Activated CD4-positive, CD25-positive, alpha-beta regulatory T cell treated with anti-CD3 and anti-CD28 coated beads, Interleukin-2, amount 50 U/mL, for 16 hours (primary cell): ENCODE results near the gene PPP2R3A.
"Not testable (repeated sequence)": the region's sequence is repeated elsewhere in the genome, so short reads cannot be mapped to it uniquely, and the experiment has no call there.

Source experiments
- DNase-seq: peaks from one replicate; pipeline ENCODE4 v3.0.0-alpha.2; 2020; ENCODE audit warnings: low read depth, low spot score

PPP2R3A gene

DNA sequence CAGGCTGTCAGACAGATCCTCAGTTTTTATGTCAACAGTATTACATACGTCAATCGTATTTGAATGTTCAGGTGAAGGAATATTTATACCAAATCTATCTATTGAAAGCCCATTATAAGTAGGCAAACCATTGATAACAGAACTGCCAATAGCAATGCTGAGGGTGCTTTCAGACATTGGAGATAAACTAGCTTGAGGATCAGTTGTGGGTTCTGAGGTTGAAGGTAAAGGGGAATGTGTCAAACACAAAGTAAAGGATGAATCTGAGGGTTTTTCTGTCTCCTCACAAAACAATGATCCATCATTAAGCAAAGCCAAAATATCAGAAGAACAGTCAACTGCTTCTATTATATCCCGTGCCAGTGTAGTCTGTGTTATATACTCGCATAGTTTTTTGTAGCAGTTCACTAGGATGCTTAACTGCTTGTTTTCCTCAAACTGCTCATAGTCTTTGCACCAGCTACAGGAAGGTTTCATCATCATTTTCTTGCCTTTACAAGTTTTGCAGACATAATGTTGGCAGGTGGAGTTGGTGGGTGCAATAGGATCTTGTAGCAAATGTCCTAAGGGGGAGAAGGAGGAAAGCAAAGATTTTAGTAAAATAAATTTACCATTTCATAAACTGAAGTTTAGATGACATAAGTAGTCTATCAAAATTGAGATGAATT lies 186.8 kb downstream of the PPP2R3A start:
- DNase-seq, result no peak

DNA sequence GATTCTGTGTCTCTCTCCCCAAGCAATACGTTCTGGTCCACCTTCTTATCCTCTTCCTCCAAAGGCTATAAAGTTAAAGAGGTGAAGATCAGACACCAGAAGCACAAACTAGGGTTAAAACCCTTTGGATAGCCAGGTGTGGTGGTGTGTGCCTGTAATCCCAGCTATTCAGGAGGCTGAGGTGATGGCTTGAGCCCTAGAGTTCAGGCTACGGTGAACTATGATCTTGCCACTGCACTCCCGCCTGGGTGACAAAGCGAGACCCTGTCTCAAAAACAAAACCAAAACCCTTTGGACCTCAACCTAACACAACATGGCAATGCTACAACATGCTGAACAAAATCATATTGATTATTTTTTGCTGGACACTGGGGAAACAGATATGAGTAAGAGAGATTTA lies 187.4 kb downstream of the PPP2R3A start:
- DNase-seq, result no peak

DNA sequence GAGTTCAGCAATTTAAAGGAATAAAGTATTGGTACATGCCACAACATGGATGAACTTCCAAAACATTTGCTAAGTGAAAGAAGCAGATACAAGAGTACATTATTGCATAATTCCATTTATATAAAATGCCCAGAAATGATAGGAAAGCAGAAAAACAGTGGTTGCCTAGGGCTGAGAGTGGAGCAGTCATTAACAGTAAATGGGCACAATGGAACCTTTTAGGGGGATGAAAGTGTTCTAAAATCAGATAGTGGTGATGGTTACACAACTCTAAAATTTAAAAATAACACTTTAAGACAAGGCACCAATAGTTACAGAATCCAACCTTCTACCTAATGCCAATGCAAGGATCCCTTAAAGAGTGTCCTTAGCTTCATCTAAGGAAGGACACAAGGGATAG lies 196.0 kb downstream of the PPP2R3A start:
- no peak for DNase-seq

DNA sequence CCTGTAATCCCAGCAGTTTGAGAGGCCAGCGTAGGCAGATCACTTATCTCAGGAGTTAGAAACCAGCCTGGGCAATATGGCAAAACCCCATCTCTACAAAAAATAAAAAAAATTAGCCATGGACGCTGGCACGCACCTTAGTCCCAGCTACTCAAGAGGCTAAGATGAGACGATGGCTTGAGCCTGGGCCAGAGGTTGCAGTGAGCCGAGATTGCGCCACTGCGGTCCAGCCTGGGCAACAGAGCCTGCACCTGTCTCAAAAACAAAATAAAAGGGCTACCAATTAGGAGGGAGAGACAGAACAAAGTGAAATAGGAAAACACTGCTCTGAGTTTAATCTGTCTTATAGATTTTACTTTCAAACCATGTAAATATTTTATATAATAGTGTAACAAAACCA lies 196.8 kb downstream of the PPP2R3A start:
- DNase-seq, result no peak

DNA sequence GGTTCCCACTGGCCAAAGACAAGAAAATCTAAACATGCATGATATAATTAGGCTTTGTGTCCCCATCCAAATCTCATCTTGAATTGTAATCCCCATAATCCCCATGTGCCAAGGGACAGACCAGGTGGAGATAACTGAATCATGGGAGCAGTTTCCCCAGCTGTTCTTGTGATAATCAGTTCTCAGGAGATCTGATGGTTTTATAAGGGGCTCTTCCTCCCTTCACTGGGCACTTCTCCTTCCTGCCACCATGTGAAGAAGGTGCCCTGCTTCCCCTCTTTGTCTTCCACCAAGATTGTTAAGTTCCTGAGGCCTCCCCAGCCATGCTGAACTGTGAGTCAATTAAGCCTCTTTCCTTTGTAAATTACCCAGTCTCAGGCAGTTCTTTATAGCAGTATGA lies 198.1 kb downstream of the PPP2R3A start:
- DNase-seq, result not testable (repeated sequence)

DNA sequence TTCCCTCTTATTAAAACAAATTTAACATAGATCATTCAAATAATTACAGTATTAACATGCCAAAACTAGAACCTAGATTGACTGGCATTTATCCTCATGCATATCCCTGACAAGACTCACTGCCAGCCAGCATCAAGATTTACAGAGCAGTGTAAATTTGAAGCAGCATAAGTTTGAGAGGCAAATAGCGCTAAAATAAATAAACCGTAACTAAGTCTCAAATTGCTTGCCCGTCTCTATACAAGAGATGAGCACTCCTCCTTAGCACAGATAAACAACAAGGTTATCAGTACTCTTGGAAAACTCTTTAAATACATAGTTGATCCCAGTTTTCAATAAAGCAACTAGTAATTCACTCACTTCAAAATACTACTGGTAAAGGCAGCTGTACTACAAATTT lies 201.0 kb downstream of the PPP2R3A start:
- DNase-seq, result no peak

DNA sequence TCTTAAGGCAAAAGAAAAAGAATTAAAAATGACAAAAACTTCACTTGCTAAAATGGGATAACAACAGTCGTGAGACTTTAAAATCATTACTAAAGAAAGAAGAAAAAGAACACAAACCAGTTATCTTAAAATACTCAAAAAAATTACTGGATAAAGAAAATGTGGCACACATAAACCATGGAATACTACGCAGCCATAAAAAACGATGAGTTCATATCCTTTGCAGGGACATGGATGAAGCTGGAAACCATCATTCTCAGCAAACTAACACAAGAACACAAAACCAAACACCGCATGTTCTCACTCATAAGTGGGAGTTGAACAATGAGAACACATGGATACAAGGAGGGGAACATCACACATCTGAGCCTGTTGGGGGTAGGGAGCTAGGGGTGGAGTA lies 202.7 kb downstream of the PPP2R3A start:
- not testable (repeated sequence) for DNase-seq

DNA sequence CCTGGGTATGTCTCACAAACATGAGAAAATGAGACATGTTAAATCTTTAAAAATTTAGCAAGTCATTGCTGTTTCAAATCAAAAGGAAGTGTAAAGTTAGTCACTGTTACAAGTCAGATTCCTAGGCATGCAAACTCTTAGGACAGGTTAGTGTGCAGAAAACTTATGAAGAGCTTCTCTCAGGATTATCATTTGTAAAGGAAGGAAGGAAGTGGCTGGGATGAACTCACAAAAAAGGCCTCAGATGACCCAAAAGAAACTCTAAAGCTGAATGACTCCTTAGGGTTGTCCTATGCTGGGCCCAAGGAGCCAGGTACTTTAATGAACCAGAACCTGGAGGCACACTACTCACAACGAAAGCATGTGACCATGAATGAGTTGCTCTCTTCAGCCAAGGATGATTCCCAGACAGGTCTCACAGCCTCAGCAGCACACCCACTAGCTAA lies 205.6 kb downstream of the PPP2R3A start:
- DNase-seq, result no peak

DNA sequence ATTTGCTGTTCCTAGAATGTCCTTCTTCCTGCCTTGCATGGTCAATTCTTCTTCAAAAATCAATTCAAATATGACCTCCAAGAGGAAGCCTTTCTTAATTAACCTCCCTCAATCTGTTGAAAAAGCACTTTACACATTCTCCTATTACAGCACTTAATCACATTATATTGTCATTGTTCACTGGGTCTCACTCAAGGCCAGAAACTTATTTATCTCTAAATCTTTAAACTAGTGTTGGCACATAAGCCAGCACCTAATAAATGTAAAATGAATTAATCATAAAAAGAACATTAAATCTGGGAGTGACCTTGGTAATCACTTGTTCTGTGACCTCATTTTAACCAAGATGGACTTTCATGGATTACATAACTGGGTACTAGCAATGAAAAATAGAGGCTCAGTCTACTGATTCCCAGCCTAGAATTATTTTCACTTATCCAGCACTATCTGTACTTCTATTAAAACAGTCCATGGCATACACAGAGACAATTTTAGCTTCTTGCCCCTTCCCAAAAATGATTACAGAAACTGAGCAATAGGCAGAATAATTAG lies 208.5 kb downstream of the PPP2R3A start:
- no peak for DNase-seq

DNA sequence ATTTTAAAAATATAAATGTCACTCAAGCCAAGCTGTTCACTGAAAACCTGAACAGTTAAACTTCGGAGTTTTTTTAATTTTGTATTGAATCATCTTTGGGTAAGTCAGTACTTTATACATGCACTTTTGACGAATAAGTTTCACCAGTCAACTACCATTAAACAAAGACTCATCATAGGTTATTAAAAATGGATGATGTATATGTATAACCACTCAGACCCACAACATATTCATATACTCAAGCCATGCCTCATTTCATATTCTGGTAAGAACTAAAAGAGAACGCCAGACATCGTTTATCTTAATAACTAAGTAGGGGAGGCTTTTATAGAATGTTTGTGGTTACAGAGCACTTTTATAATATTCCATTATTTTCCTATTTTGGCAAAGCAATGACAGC lies 212.3 kb downstream of the PPP2R3A start:
- DNase-seq, result no peak

DNA sequence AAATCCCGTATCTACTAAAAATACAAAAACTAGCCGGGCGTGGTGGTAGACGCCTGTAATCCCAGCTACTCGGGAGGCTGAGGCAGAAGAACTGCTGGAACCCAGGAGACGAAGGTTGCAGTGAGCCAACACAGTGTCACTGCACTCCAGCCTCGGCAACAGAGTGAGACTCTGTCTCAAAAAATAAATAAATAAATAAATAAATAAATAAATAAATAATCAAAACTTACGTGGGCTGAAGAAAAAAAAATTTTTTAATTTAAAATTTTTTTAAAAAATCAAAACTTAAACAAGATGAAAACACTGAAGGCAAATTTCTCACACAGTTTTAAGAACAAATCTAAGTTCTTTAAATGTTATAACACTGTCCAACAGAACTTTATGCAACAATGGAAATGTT lies 216.2 kb downstream of the PPP2R3A start:
- DNase-seq, result no peak

DNA sequence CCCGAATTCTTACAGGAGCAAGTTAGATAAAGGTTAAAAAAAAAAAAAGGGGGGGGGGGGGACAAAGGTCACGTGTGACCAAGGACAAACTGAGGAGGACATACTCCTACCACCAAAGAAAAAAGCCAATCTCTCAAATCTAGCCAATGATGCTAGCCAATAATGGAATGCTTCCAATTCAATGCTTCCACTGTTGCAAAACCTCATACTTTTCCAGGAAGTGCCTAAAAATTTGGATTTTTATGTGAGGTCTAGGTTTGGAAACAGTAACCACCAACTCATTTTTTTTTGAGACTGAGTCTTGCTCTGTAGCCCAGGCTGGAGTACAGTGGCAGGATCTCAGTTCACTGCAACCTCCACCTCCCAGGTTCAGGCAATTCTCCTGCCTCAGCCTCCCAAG lies 219.2 kb downstream of the PPP2R3A start:
- DNase-seq, result no peak

DNA sequence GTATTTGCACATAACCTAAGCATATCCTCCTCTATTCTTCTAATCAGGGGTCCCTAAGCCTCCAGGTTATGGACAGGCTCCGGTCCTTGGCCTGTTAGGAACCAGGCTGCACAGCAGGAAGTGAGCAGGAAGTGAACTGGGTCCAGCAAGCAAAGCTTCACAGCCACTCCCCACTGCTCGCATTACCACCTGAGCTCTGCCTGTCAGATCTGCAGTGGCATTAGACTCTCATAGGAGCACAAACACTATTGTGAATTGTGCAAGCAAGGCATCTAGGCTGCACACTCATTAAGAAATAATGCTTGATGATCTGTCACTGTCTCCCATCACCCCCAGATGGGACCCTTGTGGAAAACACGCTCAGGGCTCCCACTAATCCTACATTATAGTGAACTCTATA lies 220.8 kb downstream of the PPP2R3A start:
- no peak for DNase-seq

DNA sequence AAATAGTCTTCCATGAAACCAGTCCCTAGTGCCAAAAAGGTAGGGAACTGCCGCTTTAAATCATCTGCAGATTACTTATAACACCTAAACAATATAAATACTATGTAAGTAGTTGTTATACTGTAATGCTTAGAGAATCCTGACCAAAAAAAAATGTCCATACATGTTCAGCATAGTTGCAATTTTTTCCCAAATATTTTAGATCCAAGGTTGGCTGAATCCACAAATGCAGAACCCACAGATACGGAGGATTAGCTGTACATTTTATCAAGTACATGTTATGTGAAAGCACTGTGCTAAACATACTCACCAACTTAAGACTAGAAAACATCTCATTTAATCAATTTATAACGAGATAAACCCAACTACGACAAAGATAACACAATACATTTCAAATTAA lies 221.3 kb downstream of the PPP2R3A start:
- DNase-seq, result no peak

DNA sequence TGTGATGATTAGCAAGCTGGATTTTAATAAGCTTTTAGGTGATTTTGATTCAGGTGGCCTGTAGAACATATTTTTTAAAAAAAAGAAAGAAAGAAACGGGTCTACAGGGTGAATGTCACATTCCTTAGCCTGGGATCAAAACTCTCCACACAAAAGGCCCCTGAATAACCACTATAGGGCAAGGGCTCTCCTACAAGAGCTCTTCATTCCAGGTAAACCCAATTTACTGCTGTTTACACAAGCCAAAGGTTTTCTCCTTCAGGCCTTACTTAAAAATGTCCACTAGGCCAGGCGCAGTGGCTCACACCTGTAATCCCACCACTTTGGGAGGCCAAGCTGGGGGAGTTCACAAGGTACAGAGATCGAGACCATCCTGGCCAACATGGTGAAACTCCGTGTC lies 222.3 kb downstream of the PPP2R3A start:
- no peak for DNase-seq

DNA sequence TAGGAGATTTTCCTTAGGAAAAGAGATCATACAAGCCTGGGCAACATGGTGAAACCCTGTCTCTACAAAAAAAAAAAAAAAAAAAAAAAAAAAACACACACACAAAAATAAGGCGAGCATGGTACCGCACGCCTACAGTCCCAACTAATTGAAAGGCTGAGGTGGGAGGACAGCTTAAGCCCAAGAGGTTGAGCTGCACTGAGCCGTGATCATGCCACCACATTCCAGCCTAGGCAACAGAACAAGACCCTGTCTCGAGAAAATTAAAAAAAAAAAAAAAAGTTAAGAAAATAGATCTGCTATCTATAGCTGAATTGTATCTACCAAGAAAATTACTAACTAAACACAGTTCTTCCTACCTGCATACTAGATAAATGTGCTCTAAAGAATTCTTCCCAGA lies 223.5 kb downstream of the PPP2R3A start:
- DNase-seq, result no peak

DNA sequence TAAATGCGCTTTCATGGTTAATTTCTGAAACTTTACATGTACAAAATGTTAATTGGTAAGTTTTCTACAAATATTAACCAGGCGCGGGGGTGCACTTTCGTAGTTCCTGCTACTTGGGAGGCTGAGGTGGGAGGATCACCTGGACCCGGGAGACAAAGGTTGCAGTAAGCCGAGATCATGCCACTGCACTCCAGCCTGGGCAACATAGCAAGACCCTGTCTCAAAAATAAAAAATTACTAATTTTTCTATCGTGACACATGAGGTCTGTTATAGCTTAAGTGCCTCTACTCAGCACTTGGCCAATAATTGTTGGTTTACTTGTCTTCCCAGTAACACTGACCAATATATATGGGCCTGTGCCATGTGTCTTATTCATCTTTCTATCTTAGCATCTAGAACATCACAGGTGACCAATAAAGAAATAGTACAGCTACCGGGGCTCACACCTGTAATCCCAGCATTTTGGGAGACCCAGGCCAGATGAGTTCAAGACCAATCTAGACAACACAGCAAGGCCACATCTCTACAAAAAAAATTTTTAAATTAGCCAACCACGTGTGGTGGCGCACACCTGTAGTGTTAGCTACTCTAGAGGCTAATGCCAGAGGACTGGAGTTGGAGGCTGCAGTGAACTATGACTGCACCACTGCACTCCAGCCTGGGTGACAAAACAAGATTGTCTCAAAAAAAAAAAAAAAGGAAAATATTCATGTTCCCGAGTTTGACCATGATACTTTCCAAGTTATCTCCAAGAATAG lies 224.5 kb downstream of the PPP2R3A start:
- DNase-seq, result no peak

DNA sequence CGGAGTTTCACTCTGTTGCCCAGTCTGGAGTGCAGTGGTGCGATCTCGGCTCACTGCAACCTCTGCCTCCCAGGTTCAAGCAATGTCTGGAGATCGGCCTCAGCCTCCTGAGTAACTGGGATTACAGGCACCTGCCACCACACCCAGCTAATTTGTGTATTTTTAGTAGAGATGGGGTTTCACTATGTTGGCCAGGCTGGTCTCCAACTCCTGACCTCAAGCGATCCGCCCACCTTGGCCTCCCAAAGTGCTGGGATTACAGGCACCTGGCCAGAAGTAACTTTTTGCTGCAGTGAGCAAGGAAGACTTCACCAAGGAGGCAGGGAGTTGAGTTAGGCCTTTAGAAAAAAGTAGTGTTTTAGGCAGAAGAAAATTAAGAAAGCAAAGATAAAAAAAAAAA lies 226.7 kb downstream of the PPP2R3A start:
- not testable (repeated sequence) for DNase-seq

DNA sequence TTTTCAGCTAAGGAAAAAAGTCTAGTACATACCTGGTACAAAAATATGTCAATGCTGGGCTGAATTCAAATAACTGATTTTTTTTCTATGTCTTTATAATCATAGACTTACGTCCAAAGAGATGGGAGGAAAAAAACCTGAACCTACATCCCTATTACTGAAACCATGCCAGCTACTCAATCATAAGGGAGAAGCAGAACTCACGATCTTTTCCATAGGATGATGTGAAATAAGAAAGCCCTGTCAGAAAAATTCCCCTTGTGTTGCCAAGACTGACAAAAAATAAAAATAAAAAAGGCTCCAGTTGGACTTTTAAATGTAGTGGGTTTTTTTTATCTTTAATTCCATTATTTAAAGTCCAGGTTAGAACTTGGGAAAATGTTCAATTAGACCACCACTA lies 227.3 kb downstream of the PPP2R3A start:
- no peak for DNase-seq

DNA sequence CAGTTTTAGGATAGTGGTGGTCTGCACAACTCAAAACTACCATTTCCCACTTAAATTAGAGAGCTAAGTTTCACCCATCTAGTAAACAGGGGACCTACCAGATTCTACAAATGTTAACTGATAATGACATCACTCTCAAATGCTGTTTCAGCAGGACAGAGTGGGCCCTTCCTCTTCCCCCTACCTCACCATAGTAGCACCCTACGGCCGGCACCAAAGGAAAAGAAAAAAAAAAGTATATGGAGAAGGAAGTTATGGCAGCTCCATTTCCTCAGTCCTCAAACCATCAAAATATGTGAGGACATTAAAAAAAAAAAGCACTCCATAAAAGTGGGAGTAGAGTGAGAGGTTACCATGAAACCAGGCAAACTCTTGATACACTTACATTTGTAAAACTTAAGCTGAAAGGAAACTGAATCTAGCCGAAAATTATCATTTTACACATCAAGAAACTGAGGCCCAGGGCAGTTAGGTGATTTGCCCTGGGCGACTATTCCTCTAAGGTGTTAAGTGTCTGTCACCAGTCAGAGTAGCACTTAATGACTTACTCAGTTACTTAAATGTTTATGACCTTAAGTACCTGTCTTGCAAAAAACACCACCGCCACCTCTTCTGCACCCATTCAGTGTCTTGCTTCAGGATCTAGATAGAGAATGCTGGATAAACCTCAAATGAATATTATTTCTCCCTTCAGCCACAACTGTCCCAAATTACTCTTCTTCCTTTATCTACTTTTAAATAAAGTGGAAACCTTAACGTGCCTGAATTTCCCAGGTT lies 227.9 kb downstream of the PPP2R3A start:
- no peak for DNase-seq

DNA sequence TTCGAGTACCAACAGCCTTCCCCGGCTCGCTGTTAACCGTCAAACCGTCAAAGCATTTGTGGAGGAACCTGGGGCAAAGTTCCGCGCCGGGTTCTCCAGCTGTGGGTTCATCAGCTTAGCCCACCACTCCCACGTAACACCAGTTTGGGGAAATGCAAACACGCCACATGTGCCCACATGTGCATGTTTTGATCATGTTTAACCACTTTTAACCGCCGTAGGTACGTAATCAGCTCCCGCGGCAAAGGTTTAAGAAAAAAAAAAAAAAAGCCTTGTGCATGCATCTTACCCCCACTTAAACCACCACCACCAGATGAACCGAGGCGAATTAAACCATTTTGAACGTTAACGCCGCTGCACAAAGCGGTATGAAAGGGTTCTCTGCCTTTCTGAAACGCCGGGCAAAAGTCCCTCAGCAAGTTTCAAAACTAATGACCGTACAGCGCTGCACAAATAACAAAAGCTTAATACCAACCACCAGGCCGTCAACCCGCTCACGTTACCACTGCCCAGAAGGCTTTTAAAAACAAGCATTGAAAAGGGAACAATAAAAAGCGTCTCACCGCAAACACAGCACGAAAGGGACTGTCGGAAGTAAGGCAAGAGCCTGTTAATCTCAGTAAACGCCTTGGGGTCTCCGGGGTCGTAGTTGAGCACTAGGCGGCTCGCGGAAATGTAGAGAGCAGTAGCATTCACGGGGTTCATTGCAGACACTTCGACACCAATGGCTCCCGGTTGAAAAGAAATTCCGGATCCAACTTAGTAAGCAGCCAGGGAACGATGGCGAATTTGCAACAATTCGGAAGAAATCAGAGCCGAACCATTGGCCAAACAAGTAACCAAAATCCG lies 229.1 kb downstream of the PPP2R3A start:
- DNase-seq, result peak; percentile 40
